HPDE6-E6E7 (cell line): Measurements from ENCODE around the gene MEA1.
"Not testable (repeated sequence)": the region's sequence is repeated elsewhere in the genome, so short reads cannot be mapped to it uniquely, and the experiment has no call there.

ENCODE experiments used
- DNase-seq: peaks from one replicate; pipeline ENCODE4 v3.0.0; 2011; ENCODE audit warnings: missing footprints; ENCODE audit errors: extremely low spot score

MEA1 gene

DNA sequence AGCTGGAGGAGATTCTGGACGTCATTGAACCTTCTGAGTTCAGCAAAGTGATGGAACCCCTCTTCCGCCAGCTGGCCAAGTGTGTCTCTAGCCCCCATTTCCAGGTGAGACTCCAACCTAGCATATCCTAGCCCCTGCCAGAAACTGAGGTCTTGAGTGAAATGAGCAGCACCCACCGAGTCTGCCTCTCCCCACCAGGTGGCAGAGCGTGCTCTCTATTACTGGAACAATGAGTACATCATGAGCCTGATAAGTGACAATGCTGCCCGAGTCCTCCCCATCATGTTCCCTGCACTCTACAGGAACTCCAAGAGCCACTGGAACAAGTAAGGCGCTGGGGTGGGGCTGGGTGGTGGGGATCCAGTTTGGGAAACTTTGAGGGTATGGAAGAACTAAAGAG is 4.6 kb downstream of the MEA1 start:
- DNase-seq, result no peak

DNA sequence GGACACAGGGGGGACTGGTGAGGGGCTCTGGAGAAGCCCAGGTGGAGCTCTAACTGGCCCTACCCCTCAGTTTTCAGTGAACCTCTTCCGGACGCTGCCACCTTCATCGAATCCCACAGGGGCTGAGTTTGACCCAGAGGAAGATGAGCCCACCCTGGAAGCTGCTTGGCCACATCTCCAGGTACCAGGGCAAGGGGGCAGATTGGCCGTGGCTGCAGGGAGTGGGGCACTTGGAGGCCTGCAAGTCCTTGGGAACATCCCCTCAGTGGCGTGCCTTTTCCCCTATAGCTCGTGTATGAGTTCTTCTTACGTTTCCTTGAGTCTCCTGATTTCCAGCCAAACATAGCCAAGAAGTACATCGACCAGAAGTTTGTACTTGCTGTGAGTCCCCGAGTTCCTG is 6.6 kb downstream of the MEA1 start:
- DNase-seq, result no peak

DNA sequence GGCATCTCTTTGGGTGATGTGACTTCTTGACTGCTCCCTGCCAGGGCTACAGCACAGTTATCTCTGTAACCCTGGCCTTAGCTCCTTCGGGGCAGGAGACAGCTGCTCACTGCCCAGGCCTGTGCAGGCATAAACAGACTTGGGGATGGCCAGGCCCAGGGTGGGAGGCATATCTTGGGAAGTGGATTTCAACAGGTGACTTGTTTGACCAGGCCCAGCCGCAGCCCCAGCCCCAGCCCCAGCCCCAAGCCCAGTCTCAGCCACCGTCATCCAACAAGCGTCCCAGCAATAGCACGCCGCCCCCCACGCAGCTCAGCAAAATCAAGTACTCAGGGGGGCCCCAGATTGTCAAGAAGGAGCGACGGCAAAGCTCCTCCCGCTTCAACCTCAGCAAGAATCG is 7.5 kb downstream of the MEA1 start:
- DNase-seq, result no peak

GRCh38 chr6:43005844-43006243 is 7.9 kb downstream of the MEA1 start:
- DNase-seq, result no peak

DNA sequence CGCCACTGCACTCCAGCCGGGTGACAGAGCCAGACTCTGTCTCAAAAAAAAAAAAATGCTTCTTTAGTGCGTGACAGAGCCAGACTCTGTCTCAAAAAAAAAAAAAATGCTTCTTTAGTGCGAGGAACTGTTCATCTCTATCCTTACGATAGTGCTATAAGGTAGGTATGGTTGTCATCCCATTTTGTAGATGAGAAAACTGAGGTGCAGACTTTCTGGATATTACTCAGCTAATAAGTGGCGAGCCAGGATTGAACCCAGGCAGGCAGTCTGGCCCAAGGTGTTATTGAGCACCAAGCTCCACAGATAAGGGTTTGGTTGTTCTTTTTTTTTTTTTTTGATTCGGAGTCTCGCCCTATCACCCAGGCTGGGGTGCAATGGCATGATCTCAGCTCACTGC is 11.9 kb downstream of the MEA1 start:
- DNase-seq, result no peak

- not testable (repeated sequence) for DNase-seq
Measured at GRCh38 chr6:42998205-42998604, 15.5 kb downstream of the MEA1 start.

GRCh38 chr6:42996513-42996912 is 17.2 kb downstream of the MEA1 start:
- DNase-seq, result no peak

GRCh38 chr6:42993445-42993844 is 20.3 kb downstream of the MEA1 start:
- DNase-seq, result no peak

DNA sequence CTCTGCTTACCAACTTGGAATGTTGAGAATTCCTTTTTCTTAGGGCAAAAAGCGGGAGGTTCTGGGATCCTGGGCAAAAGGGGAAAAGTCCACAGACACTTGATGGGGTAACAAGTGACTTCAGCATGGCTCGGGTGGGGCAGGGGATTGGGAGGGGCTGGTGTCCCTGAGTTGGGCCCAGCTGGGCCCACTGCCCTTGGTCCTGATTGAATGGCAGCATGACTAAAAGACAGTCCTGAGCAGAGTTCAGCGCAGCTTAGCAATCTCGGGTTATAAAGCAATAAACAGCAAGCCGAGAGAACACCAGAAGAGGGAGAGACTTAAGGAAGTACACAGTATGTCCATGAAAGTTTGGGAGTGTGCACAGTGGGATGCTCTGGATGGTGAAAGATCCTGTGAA is 23.8 kb downstream of the MEA1 start:
- DNase-seq, result no peak

- DNase-seq, result no peak
Measured at GRCh38 chr6:42988486-42989020, 25.2 kb downstream of the MEA1 start.

DNA sequence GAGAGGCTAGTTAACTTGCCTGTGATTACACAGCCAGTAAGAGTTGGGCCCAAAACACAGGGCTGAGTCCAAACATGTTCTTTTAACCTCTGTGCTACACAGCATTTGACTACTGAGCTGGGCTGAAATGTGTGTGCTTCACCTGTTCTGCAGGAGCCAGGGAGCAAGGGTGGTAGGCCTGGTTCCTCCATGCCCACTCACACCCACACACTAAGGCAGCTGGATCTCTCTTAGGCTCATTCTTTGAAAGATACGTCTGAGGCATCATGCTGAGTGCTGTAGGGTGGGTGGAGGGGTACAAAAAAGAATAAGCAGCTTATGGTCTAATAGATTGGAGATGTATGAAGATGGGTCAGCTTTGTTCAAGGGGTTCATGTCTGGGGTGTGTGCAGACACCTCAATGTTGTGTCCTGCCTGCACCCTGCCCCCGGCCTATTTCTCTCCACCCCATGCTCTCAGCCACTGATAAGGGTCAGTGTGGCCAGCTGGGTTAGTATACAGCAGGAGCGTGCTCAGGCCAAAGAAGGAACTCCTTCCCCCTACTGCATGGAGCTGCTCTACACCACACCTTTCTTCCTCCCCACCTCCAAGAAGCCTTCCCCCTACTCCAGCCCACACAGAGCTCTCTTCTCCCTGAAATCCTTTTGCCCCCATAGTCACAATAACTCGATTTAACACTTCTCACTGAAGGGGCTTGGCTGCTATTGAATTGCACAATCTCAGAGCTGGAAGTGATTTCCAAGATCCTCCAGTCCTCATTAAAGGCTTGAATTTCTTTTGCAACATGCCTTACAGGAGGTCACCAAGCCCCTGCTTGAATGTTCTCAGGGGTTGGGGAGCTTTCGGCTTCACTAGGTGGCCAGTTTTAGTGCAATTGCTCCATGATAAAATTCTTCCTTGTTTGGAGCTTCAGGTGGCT is 26.0 kb downstream of the MEA1 start:
- no peak for DNase-seq

GRCh38 chr6:42984924-42985475 is 28.7 kb downstream of the MEA1 start:
- DNase-seq, result no peak

- DNase-seq, result peak; percentile 98
Measured at GRCh38 chr6:42984001-42984923, 29.5 kb downstream of the MEA1 start, which contains the start of gene PPP2R5D. TSS of gene PPP2R5D (plus strand) at chr6:42984570. CDS start at chr6:42984678, 108 bp downstream.

- DNase-seq, result no peak
Measured at GRCh38 chr6:42981836-42982235, 31.9 kb downstream of the MEA1 start.

- peak; percentile 81 for DNase-seq
Measured at GRCh38 chr6:42979523-42980177, 34.1 kb downstream of the MEA1 start.

DNA sequence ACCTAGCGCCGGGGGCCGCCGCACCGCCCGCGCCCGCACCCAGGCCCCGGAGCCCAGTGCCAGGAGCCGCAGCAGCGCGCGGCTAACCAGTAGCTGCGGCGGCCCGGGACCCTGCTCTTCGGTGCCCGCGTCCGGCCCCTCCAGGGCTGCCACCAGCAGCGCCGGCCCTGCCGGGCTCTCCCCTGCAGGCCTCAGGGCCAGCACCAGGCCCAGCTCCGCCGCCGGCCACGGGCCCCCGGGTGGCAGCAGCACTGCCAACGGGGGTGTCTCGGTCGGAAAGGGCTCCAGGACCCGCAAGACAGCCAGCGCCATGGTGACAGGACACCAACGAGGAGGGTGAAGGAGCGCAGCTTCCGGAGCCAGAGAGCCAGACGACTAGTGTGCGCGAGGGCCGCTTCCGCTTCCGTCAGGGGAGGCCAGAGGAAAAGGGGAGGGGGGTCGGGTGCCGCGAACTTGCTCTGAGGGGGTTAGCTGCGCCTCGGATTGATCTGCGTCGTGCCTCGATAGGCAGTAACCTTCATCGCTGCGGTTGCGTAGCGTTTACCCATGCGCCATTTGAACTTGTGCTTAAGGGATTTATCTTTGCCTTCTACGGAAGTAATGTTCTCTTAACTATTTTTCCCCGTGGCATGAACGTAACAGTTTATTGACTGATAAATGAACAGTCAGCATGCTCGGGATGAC is 34.8 kb downstream of the MEA1 start, which contains the start of gene PEX6:
PEX6 (minus strand) TSS at position 343 of the 684 bp plus-strand sequence; CDS start at position 312, 31 bp downstream.
- peak; percentile 82 for DNase-seq

DNA sequence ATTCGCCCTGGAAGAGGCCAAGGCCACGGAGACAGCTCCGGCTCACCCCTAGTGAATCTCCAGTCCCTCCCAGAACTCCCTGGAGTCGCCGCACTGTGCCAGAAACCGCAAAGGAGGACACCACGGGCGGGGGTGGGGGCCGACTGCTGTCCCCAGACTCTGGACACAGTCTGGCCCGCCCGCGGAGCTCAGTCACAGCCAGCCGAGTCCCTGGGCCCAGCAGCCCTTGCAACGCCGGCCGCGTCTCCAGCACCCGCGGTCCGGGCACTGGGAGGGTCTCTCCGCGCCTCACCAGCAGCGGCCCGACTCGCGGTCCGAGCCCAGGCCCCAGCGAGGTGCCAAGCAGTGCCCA is 35.3 kb downstream of the MEA1 start:
- no peak for DNase-seq

DNA sequence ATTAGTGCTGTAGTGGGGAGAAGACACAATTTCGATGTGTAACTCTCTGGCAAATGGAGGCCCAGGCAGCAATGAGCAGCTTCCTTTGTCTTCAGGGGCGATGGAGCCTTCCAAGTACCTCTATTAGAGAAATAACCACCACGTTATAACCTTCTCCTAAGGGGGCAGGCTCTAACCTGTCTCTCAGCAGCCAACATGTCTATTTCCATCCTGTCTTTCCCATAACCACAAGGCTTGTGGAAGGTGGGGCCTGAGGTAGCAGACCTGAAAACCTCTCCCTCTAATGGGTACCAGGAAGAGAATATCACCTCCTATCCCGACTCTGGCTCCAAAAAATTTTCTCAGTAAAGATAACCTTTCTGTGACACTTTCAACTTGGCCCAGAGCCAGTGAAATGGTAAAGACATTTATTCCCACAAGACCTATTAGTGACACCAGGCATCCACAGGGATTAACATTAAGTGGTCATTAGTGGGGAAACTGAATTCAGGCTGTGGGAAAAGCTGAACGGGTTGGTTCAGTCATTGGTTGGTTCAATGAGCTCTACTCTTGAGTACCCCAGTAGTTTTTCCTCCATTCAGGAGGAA is 38.7 kb downstream of the MEA1 start:
- no peak for DNase-seq

DNA sequence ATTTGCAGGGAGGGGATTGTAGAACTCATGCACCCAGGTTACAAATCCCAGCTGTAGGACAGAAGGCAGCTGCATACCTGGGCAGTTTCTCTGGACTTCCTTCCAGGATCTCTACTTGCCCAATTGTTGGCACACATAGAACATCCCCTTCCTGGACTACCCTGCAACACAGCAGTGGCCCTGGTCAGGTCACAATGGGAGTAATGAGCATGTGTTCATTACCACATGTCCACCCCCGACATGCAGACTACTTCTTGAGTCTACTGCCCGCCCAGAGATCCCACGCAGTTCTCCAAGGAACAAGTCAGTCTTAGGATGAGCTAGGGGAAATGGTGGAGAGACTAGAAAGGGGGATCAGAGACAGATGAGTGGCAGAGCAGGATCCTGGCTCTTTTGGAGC is 39.8 kb downstream of the MEA1 start:
- DNase-seq, result no peak

DNA sequence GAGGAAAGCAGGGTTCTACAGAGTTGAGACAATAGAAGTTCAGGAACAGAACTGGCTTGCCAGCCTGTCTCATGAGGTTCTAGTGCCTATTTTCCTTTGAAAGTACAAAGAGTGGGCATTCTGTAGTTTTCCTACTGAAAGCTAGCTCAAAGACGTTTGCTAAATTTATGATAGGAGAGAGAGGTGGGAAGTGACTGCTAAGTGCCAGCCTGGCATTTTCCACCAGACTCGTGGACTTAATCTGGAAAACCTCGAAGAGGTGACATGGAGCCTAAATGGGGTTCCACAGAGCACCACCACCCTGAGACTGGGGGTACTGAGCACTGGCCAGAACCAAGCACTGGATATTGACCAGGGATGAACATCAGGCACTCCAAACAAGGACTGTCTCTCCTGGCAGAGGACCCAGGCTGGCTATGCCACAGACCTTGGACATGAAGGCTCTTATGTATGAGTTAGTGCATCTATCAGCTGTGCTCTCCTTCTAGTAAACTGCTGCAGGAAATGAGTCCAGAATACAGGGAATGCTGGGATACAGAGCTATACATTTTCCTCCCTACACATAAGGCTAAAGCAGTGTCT is 41.9 kb downstream of the MEA1 start:
- DNase-seq, result no peak
